Measurements from ENCODE around the gene CACTIN.

The CACTIN gene

DNA sequence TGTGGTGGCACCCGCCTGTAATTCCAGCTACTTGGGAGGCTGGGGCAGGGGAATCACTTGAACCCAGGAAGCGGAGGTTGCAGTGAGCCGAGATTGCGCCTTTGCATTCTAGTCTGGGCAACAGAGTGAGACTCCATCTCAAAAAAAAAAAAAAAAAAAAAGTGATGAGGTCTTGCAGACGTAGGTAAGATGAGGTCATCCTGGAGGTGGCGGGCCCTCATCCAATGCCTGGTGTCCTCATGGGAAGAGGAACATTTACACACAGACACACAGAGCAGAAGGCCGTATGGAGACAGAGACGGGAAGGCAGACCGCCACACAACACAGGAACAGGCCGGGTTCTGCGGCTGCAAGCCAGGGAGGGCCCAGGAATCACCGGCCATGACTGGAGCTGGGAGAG is 4.4 kb downstream of the CACTIN start:
- no peak for DNase-seq

DNA sequence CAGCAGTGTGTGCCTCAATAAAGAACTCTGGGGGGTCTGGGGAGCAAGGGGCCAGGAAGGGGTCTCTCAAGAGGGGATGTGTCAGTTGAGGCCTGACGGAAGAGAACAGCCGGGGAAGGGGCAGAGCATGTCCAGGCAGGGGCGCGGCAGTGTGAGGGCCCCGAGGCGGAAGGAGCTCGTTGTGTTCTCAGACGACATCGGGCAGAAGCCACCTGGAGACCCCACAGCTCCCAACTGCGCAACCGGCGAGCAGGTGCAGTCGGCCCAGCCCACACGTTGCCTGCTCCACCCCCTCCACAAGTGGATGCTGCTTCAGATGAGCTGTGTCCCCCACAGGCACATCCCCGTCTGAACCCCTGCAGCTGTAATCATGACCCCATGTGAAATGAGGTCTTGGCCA is 4.9 kb downstream of the CACTIN start:
- no peak for DNase-seq

DNA sequence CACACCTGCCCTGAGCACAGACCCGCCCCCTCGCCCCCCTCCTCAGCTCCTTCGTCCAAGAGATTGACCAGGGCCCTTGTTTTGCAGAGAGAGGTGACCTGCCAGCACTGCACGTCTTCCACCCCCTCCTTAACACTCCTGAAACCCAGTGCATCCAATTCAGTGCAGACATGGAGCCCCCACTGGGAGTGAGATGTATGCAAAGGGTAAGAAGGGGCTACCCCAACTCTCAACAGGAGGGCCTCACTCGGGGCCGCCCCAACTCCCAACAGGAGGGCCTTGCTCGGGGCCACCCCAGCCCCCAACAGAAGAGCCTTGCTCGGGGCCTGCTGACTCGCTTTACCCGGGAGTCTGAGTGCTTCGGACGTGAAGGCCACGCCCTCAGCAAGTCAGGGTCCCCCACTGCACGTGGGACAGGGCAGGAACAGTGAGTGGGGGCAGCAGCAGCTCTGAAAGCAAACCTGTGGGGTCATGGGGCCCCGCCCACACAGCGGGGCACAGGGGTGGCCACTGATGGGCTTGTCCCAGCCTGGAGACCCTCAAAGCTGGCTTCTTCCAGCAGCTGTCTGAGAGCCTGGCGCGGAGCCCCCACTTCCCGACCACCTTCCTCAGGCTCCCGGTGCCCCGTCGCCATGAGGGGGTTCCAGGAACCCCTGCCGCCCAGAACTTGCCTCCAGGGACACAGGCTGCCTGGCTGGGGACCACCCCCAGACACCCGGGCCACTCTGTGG is 5.6 kb downstream of the CACTIN start:
- DNase-seq, result no peak

DNA sequence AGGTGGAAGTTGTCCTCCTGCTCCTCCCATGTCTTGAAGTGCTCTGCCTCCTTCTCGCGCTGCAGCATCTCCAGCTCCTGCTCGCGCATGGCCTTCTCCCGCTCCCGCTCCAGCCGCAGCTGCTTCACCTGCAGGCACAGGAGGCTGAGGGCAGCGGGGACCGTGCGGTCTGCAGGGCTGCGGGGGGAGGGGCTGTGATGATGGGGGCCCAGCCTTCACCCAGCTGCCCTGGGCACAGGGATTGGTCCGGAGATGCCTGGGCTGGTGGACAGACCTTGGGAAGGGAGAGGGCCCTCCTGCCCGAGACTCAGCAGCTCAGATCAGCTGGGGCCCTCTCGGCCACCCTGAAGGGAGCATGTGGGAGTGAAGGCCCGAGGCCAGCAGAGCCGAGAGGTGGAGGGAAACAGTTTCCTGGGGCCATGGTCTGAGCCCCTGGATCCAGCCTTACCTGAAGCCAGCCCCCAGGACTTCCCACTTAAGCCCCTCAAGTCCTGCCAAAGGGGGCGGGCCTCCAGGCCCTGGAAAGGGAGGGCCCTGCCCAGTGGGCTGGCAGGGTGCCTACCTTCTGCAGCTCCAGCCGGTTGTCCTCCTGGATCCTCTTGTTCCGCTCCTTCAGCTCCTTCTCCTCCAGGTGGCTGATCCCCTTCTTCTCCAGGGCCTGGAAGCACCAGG is 6.3 kb downstream of the CACTIN start:
- no peak for DNase-seq

DNA sequence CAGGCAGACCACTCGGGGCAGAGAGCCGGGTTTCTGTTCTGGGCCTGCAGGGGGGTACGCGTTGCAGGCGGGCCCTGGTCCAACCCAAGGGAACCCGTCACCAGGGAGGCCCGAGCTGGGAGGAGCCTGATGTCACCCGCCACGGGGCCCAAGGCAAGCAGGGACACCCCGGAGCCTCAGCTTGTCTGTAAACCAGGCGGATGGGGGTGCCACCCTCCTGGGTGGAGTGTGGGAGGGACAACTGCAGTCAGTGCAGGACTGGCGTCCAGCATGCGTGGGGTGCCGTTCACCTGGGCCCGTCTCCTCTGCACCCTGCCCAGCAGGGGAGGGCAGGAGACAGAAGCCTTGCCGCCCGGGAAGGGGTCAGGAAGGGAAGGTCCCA is 7.0 kb downstream of the CACTIN start:
- DNase-seq, result no peak

DNA sequence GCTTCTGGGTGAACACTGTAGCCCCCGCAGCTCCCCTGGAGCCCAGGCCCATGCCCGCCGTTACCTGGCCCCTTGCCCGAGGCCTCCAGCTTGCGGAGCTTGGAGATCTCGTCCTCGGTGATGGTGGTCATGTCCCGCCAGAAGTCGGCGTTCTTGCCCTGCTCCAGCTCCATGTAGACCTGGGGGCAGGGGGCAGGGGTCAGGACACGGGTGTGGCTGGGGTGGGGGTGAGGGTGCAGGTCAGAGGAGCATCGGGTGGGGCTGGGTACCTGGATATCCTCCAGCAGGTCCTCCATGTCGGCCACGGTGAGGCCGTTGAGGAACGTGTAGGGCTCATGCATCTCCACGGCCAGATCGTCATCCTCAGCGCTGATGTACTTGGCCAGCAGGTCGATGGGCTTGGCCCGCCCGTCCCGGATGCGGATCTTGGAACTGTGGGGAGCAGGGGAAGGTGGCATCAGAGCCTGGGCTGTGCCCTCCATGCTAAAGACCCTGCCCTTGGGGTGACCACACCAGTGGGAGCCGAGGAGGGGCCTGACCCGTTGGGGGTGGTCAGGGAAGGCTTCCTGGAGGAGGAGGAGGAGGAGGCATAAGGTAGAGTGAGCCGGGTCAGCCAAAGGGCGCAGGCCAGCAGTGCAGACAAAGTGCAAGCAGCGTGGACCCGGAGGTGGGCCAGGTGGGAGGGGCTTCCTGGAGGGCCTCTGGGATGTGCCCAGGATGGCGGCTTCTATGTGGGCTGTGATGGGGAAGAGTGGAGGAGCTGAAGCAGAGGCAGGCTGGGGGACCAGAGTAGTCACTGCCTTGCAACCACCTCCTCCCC is 7.6 kb downstream of the CACTIN start:
- DNase-seq, result no peak

DNA sequence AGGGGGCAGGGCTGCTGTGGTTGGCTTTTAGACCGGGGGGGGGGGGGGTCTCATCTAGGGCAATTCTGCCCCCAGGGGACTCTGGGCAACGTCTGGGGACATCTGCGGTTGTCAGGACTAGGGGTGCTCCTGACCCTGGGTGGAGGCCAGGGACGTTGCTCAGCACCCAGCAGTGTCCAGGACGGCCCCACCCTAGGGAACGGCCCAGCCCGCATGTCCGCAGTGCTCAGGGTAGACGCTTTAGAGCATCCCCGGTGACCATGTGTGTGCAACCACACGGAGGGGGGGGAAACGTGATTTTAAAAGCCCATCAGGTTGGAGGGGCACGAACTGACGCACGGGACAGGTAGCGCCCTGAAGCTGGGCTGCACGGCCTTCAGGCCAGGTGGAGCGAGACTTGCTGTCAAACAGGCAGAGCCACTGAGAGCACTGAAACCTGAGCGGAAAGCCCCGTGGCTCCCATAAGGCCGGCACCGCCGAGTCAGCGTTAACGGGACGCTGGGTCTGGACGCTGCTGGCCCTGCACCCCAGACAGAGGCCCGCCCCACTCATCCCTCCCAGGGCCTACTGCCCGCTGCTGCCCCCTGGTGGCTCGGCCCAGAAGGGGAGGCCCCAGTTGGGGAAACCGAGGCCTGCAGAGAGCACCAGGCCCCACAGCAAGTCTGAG is 8.3 kb downstream of the CACTIN start:
- DNase-seq, result peak; percentile 59

DNA sequence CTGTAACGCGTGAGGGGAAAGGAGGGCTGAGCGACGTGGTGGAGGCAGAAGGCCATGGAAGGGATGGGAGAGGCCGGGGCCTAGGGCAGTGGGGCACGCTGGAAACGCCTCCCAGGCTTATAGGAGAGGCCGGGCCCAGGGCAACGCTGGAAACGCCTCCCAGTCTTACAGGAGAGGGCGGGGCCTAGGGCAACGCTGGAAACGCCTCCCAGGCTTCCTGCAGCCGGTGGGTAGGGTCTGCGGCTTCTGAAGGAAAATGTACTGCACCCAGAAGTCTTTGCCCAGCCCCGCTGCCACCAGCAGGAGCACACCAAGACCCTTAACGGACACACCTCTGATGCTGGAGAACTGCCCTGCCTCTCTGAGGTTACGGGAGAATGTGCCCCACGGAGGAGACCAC is 9.1 kb downstream of the CACTIN start:
- no peak for DNase-seq

DNA sequence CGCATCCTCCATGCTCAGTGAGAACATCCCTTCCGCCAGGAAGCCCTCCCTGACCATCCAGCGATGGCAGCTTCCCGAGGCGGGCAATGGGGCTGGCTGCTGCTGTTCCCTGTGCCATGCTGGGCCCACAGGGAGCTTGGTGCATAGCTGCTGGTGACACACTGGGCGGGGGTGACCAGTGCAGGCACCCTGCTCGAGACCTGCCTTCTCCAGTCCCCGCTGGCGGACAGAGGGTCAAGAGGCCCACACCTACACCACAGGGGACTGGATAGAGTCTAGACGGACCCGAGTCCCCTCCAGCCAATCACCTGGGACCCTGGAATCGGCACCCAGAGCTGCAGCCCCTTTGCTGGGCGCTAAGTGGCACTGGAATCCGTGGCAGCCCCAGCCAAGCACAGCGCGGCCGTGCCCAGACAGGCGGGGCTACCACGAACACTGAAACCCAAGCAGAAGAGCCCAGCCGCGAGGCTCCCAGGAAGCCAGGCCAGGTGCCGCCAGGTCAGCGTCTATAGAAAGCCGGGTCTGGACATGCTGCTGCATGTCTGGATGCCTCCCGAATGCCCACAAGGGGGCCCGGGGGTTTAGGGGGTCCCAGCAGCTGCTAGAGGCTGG is 11.0 kb downstream of the CACTIN start:
- DNase-seq, result no peak

DNA sequence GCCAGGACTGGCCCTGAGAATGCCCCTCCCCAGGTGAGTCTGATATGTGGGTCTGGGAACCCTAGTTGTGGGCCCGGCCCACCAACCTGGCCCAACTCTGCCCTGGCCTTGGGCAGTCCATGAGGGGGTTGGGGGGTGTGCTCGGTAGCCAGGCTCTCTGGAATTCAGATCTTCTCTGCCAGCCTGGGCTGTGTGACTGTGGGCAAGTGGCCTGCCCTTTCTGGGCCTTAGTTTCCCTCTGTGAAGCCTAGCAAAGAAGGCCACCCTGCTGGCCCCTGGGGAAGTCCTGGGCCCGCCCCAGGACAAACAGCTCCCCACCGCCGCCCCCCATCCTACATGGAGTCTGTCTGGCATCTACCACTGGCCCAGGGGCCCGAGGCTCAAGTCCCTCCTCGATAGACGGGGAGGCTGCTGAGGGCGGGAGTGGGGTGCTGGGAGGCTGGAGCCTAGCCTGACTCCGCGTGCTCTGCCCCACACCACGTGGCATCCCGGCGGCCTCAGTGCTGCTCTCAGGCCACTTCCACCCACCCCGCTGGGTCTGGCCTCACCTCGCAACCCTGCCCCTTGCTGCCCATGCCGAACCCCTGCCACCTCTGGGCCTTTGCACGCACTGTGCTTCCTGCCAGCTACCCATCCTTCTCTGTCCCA is 11.6 kb downstream of the CACTIN start:
- DNase-seq, result no peak

DNA sequence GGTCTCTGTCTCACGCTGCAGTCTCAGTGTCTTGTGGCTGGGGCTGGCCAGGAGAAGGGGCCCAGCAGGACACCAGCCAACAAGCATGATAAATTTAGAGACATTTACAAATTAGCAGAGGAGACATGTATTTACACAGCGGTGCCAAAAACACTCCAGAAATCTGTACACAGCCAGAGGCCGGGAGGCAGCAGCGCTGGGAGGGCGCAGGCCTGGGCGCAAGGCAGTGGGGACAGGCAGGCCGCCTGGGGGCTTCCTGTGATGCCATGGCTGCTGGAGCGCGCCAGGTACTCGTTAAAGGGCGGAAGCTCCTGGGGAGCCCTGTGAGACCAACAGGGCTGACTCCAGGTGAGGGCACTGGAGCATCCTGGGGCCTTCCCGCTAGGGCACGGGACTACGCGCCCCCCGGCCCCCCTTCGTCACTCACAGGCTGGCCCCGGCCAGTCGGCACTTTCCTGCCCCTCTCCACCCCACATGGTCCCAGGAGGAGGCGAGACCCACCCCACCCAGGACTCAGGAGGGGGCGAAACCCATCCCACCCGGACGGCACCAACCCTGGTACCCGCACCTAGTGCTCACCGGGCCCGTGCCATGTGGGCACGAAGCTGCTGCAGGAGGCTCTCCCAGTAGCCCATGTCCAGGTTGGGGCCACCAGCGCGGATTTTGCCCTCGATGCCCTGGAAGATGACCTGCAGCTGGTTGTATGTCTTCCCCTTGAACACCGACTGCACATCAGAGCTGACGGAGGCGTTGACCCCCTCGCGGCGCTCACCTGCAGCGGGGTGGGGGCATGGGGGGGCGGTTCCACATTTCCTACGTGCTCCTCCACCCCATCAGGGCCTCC is 12.6 kb downstream of the CACTIN start:
- DNase-seq, result no peak

DNA sequence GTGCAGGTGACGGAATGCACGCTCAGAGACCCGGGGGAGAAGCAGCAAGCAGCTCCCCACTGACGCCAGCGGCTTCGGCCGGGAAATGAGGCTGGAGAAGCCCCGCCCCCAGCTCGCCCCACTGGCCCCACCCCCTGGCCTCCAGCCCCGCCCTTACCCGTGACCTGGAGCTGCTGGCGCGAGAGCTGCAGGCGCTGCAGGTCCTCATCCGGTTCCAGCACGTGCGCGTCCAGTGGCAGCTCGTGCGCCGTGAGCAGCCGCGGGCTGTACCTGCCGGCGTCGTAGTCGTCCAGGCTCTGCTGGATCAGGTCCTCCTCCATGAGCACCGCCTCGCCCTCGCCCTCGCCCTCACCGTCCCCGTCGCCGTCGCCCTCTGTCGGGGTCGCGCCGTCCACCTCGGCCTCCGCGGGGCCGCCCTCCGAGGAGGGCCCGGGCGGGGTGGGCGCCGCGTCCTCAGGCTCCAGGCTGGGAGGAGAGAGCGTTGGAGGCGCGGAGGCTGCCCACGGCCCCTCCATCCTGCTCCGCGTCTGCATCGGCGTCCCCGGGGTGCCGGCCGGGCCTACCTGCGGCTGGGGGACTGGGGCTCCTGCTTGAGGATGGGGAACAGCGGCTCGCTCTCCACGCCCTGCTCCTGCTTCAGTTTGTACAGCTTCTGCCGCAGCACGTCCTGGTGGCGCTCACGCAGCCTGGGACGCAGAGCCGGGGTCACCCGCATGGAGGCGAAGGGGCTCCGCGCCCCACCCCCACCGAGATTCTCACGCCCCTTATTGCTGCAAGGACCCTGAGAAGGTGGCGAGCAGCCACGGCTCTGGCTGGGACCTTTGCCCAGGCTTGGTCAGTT is 13.5 kb downstream of the CACTIN start:
- DNase-seq, result no peak

DNA sequence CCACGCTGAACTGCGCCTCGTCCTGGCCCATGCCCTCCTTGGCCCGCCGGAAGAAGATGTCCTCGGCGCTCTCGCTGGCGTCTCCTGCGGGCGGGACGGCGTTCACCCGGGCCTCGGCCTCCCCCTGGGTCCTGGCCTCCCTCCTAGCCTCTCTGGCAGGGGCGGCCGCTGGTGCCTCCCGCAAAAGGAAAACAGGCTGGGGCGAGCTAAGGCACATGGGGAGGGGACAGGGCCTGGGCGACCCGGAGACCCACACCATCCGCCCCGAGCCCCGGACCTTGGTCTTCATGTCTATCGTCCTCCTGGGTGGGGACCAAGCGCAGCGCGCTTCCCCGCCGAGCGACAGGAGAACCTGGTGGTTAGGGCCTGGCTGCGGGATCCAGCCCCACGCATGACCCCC is 14.3 kb downstream of the CACTIN start:
- no peak for DNase-seq

DNA sequence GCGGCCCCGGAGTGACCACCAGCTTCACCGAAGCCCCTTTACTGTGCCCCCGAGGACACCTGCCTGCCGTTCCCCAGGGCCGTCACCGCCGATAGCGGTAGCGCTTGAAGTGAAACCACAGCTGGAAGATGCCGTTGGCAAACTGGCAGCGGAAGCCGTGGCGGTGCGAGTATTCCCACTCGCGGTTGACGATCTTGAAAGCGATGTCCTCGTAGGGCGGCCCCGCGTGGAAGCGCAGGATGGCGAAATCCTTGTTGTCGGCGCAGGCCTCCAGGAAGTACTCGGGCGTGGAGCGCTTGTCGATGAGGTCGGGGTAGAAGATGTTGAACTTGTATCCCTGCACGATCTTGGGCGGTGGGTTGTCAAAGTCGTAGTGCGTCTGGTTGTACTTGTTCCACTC is 14.7 kb downstream of the CACTIN start:
- DNase-seq, result no peak

DNA sequence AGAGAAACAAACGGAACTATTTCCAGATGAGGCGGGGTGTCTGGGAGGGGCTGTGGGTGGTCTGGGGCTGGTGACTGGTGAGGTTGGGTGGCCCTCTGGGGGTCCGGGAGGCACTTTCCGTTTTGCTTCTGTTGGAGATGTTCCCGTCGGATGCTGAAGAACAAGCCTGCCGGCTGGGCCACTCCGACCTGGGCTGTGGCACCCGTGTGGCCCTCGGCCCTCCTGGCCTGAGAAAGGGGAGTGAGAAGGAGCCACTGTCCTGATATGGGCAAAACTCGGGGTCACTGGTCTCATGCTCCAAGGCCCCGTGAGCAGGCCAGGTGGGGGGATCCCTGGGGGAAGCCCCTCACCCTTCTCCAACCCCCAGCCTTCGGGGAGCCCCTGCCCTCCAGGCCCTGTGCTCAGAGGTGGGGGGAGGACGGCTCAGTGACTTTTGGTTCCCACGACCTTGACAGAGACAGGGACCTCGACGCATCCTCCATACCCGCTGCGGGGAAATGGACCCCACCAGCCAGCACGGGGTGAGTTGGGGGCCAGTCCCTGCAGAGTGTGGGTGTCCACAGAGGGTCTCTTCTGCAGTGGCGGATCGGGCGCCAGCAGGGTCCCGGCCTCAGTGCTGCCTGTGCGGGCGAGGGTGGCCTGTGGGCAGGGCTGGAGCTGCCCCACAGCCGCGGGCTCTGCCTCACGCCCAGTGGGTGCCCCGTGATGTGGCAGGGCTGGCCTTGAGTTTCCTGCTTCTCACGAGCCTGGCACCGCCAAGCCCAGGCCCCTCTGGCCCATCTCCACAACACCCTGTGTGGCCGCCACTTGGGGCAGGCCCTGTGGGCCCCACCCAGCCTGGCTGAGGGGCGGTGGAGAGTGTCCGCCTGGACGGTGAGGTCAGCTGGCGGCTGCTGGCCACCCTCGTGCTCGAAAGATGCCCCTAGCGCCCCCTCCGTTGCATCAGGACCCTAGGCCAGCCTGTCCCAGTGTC is 15.6 kb downstream of the CACTIN start:
- no peak for DNase-seq

DNA sequence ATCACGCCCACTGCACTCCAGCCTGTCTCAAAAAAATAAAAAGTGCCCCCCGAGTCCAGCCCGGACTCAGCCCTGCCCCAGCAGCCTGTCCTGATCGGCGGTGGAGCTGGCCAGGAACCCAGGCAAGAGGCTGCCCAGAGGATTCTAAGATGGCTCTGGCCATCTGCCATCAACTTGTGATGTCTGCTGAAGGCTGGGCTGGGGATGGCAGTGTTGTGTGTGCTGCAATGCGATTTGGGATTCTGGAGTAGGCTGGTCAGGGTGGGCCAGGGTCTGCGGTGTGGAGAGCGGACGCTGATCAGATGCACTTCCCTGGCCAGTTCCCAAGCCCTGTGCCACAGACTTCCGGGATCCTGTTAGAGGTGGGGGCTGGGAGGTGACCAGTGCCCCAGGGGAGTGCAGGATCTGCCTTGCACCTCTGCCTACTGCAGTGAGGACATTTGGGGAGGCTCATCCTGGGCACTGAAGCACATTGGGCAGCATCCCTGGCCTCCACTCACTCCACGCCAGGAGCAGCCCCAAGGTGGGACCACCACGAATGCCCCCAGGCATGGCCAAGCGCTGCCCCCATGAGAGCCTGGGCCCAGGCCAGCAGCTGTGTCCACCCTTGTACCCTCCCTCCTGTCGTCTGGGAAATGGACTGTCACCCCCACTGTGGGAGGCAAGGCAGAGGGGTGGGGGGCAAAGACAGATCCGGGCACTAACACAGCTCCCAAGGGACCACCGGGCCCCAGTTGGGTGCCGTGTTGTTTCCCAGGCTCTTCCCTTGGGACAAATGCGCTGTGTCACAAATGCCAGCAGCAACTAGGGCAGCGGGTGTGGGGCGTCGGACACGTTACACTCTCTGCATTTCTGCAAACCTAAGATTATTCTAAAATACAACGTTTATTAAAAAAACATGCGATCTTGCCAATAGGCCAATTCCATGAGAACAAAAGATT is 16.5 kb downstream of the CACTIN start:
- DNase-seq, result no peak

DNA sequence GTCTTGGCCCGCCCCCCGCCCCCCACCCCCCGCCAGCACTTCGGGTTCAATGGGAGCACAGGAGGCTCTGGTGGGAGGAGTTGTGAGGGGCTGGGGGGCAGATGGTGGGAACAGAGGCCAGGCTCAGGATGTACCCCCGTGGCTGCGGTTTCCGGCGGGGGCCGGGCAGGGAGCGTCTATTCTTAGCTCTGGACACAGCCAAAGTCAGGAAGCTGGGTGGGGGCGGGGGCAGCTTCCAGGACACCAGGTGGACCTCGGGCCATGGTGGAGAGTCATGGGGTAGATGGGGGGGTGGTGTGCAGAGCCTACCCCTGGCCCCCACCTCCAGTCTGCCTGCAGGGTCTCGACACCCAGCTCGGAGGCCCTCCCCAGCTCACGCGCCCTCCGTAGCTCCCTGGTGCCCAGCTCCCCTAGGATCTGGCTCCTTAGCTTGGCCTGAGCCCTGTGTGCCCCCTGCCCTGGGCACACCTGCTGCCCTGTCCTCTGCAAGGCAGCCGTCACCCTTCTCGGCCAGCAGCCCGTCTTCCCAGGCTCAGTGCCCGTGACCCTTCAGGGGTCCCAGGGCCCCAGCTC is 17.8 kb downstream of the CACTIN start:
- no peak for DNase-seq
